Testis (tissue), 2 donors: ENCODE measurements around the gene IER5L.

Experiments used
- POLR2A ChIP-seq: fragments of 450-650 bp; IDR thresholded peaks from one replicate; pipeline ENCODE4 v1.6.1; 2017; ENCODE audit warnings: antibody characterized with exemption, mild to moderate bottlenecking, moderate library complexity
- TF ChIP-seq, protein P1 (sequence below), 3 experiments: fragments of 450-650 bp in 2 of 3; fragments of 200-600 bp in 1 of 3; sonication (generic) in 1 of 3; IDR thresholded peaks; one replicate each; pipeline ENCODE4 v1.5.1; 2016 to 2019; ENCODE audit warnings: antibody characterized with exemption in 3 of 3, mild to moderate bottlenecking in 2 of 3, moderate library complexity in 1 of 3

- TF ChIP-seq, protein P1, sequence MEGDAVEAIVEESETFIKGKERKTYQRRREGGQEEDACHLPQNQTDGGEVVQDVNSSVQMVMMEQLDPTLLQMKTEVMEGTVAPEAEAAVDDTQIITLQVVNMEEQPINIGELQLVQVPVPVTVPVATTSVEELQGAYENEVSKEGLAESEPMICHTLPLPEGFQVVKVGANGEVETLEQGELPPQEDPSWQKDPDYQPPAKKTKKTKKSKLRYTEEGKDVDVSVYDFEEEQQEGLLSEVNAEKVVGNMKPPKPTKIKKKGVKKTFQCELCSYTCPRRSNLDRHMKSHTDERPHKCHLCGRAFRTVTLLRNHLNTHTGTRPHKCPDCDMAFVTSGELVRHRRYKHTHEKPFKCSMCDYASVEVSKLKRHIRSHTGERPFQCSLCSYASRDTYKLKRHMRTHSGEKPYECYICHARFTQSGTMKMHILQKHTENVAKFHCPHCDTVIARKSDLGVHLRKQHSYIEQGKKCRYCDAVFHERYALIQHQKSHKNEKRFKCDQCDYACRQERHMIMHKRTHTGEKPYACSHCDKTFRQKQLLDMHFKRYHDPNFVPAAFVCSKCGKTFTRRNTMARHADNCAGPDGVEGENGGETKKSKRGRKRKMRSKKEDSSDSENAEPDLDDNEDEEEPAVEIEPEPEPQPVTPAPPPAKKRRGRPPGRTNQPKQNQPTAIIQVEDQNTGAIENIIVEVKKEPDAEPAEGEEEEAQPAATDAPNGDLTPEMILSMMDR (IDR thresholded peaks at IDR 0.05) = peak in 1 of 3 experiments; percentile 5
- no peak for TF ChIP-seq POLR2A
Measured at GRCh38 chr9:129174724-129175514, 3.1 kb downstream of the IER5L start.
